Lower leg skin (tissue), 4 donors: ENCODE measurements around the gene CHAT. TPM values are rescaled to one million over a fixed set of nuclear protein-coding genes. Genes with fewer than 3 reads are reported as not detected.

Source experiments
- DNase-seq, 2 donors: peaks; one replicate each; pipeline ENCODE4 v3.0.0-alpha.2; 2019; ENCODE audit warnings: low spot score in 2 of 2
- H3K4me3 ChIP-seq: fragments of 200-600 bp; sonication (generic); 2 replicates; pipeline ENCODE4 v1.5.1; 2017; ENCODE audit warnings: mild to moderate bottlenecking, low read depth; ENCODE audit not compliant: poor library complexity, severe bottlenecking
- CTCF ChIP-seq, 3 donors: fragments of 450-650 bp; IDR thresholded peaks; one replicate each; pipeline ENCODE4 v1.5.1; 2016; ENCODE audit warnings: antibody characterized with exemption in 3 of 3, mild to moderate bottlenecking in 3 of 3, moderate library complexity in 2 of 3
- POLR2A ChIP-seq, 2 donors: fragments of 450-650 bp; IDR thresholded peaks; one replicate each; pipeline ENCODE4 v1.6.1; 2016 to 2017; ENCODE audit warnings: antibody characterized with exemption in 2 of 2, mild to moderate bottlenecking in 1 of 2, moderate library complexity in 1 of 2
- WGBS, 2 donors: methylation state at CpG; one replicate each; pipeline ENCODE4 v1.1.5; 2018; 5-methylcytosine and 5-hydroxymethylcytosine counted together
- intact Hi-C: fragments of 100-400 bp; cut with DNase I; formaldehyde crosslinking; loops from one replicate; pipeline ENCODE4 v1.15.0; 2023; ENCODE audit warnings: low total_unique reads
- total RNA-seq, 4 donors: library from RNA; depleted of rRNA; stranded (reverse); fragments of >200 nt; gene quantifications; one replicate each; pipeline ENCODE4 v1.1.0, GENCODE V29; 2016

The CHAT gene
- total RNA-seq, 4 donors from 2014 or later = not detected

GRCh38 chr10:49688920-49689319, 75.1 kb downstream of the CHAT start:
- H3K4me3 ChIP-seq = no peak overlapping the region
- no peak for DNase-seq
- WGBS, 2 donors = 23 to 32% methylated on average over 7 of the region's 7 CpGs
- TF ChIP-seq POLR2A (IDR thresholded peaks at IDR 0.05) (no peak), CTCF (IDR thresholded peaks at IDR 0.05) (no peak)
- intact Hi-C loops = no loop called here

GRCh38 chr10:49689882-49690510, 76.2 kb downstream of the CHAT start:
- TF ChIP-seq POLR2A (IDR thresholded peaks at IDR 0.05) = no peak
- TF ChIP-seq CTCF (IDR thresholded peaks at IDR 0.05) = no peak
- intact Hi-C loops = no loop called here
- WGBS, 2 donors = 33 to 38% methylated on average over 12 of the region's 12 CpGs
- no peak overlapping the region for H3K4me3 ChIP-seq
- no peak for DNase-seq

GRCh38 chr10:49690698-49691356, 77.0 kb downstream of the CHAT start:
- no peak overlapping the region for H3K4me3 ChIP-seq
- whole genome bisulfite sequencing, 2 donors = 9 to 26% methylated on average over 12 of the region's 12 CpGs
- no peak for DNase-seq
- TF ChIP-seq CTCF (IDR thresholded peaks at IDR 0.05) (no peak), POLR2A (IDR thresholded peaks at IDR 0.05) (no peak)
- intact Hi-C loops = no loop called here

GRCh38 chr10:49691588-49691987, 77.8 kb downstream of the CHAT start:
- TF ChIP-seq CTCF (IDR thresholded peaks at IDR 0.05) (no peak), POLR2A (IDR thresholded peaks at IDR 0.05) (no peak)
- WGBS, 2 donors = 45 to 55% methylated on average over 9 of the region's 9 CpGs
- intact Hi-C loops = no loop called here
- no peak for DNase-seq
- no peak overlapping the region for H3K4me3 ChIP-seq

- no peak for TF ChIP-seq CTCF (IDR thresholded peaks at IDR 0.05)
- TF ChIP-seq POLR2A (IDR thresholded peaks at IDR 0.05) = no peak
- intact Hi-C loops = no loop called here
- 85 to 86% methylated on average over 6 of the region's 6 CpGs for WGBS, 2 donors
- no peak overlapping the region for H3K4me3 ChIP-seq
- DNase-seq = no peak
Observed at GRCh38 chr10:49694466-49694865, 80.6 kb downstream of the CHAT start.
